K562 (cell line): ENCODE results near the gene PAN2. TPM values are rescaled to one million over a fixed set of nuclear protein-coding genes. Genes with fewer than 3 reads are reported as not detected.

Experiments
- ATAC-seq: fragments of 200-7000 bp; cut with Tn5 transposase; 3 replicates; pipeline ENCODE4 v1.9.1; 2020; ENCODE audit warnings: moderate library complexity
- BruUV-seq: library from RNA; stranded (reverse); fragments of 400-500 nt; replicated peaks from 2 replicates; lab custom pipeline; 2021; lab: Mats Ljungman, UMichigan
- CTCF ChIA-PET: fragments of 300-600 bp; formaldehyde crosslinking; extraction: SDS; loops from one replicate; lab custom pipeline; 2021; ENCODE audit warnings: low intra/inter-chr PET ratio; lab: Yijun Ruan, JAX
- POLR2A ChIA-PET: fragments of 300-600, 350-650 bp; sonication (Branson Sonifier 250); formaldehyde crosslinking; extraction: SDS; loops from one replicate; lab custom pipeline; 2021; ENCODE audit warnings: antibody characterized with exemption, inconsistent platforms; lab: Yijun Ruan, JAX
- DNase-seq, 4 experiments: peaks; one replicate each; pipeline versions ENCODE4 v3.0.0 to v3.0.0-alpha.2; 2011 to 2018; ENCODE audit warnings: low spot score in 3 of 4, mixed read lengths in 3 of 4; ENCODE audit errors: extremely low read depth in 1 of 4
- FAIRE-seq: peaks from 2 replicates; lab custom pipeline; 2011; peaks lifted over from hg19 to GRCh38; lab: Jason Lieb, UNC
- H2AFZ ChIP-seq: 2 replicates; pipeline ENCODE4 v1.6.0; 2011; ENCODE audit warnings: low read depth, low read length, control low read depth, inconsistent platforms
- H3K27ac ChIP-seq: fragments of 200-600 bp; 3 replicates; pipeline ENCODE4 v1.8.0; 2011; ENCODE audit warnings: low read depth, mild to moderate bottlenecking, control low read depth, inconsistent platforms, low read length, moderate library complexity, mixed read lengths; ENCODE audit errors: extremely low read depth
- H3K27me3 ChIP-seq, 2 experiments: fragments of 300-600 bp in 1 of 2; 2 replicates in 1 of 2; 3 replicates in 1 of 2; pipeline versions ENCODE4 v1.6.0 to v1.8.0; 2011; ENCODE audit warnings: inconsistent platforms in 2 of 2, low read length in 2 of 2, mild to moderate bottlenecking in 1 of 2, mixed read lengths in 1 of 2, moderate library complexity in 1 of 2; ENCODE audit not compliant: control insufficient read depth in 2 of 2, insufficient read depth in 2 of 2
- H3K36me3 ChIP-seq: fragments of 300-600 bp; 3 replicates; pipeline ENCODE4 v1.8.0; 2011; ENCODE audit warnings: mild to moderate bottlenecking, low read length, inconsistent platforms; ENCODE audit not compliant: control insufficient read depth, insufficient read depth
- H3K4me1 ChIP-seq, 2 experiments: fragments of 200-600 bp in 1 of 2; replicated peaks in 1 of 2; 2 replicates in 1 of 2; 3 replicates in 1 of 2; pipeline versions ENCODE4 v1.5.1 to v1.8.0; 2011; ENCODE audit warnings: inconsistent platforms in 2 of 2, low read length in 2 of 2, mild to moderate bottlenecking in 1 of 2, mixed read lengths in 1 of 2, moderate library complexity in 1 of 2; ENCODE audit not compliant: control insufficient read depth in 2 of 2, insufficient read depth in 2 of 2
- H3K4me2 ChIP-seq: 2 replicates; pipeline ENCODE4 v1.6.1; 2011; ENCODE audit warnings: low read length, control low read depth, inconsistent platforms, mixed read lengths; ENCODE audit not compliant: insufficient read depth
- H3K4me3 ChIP-seq: fragments of 200-600 bp; sonication (generic), shearing (Covaris generic); 2 replicates; pipeline ENCODE4 v1.5.1; 2016; ENCODE audit warnings: control low read depth, inconsistent platforms
- H3K79me2 ChIP-seq: fragments of 200-600 bp; 3 replicates; pipeline ENCODE4 v1.8.0; 2011; ENCODE audit warnings: low read length, inconsistent platforms; ENCODE audit not compliant: control insufficient read depth, insufficient read depth
- H3K9ac ChIP-seq, 2 experiments: 2 replicates each; pipeline versions ENCODE4 v1.6.0 to v1.6.1; 2011; ENCODE audit warnings: low read depth in 2 of 2, low read length in 2 of 2, control low read depth in 1 of 2, inconsistent platforms in 1 of 2, mild to moderate bottlenecking in 1 of 2, mixed read lengths in 1 of 2; ENCODE audit not compliant: insufficient read depth in 1 of 2
- H3K9me1 ChIP-seq: one replicate; pipeline ENCODE4 v1.6.0; 2011; ENCODE audit warnings: inconsistent platforms, mild to moderate bottlenecking, low read length, moderate library complexity; ENCODE audit not compliant: control insufficient read depth, insufficient read depth
- H3K9me3 ChIP-seq: replicated peaks from 2 replicates; pipeline ENCODE4 v1.5.1; 2011; ENCODE audit warnings: low read depth, low read length, inconsistent platforms; ENCODE audit not compliant: control insufficient read depth, insufficient read depth
- H4K20me1 ChIP-seq: replicated peaks from 2 replicates; pipeline ENCODE4 v1.6.1; 2011; ENCODE audit warnings: low read length, inconsistent platforms, mixed read lengths; ENCODE audit not compliant: control insufficient read depth, insufficient read depth
- CBFB ChIP-seq: sonication (generic); formaldehyde crosslinking; IDR thresholded peaks from 2 replicates; pipeline ENCODE4 v1.4.0; 2020; ENCODE audit warnings: mild to moderate bottlenecking, missing genetic modification reagents
- GTF2E2 ChIP-seq: fragments of 200-800 bp; sonication (Bioruptor generic); IDR thresholded peaks from 2 replicates; pipeline ENCODE4 v1.6.1; 2016; ENCODE audit warnings: missing genetic modification characterization, missing compliant biosample characterization
- KLF1 ChIP-seq: fragments of 450-650 bp; IDR thresholded peaks from 2 replicates; pipeline ENCODE4 v1.6.1; 2016; ENCODE audit warnings: missing genetic modification characterization, missing compliant biosample characterization
- NFIX ChIP-seq: fragments of 250-450 bp; sonication (Bioruptor Pico); IDR thresholded peaks from 2 replicates; pipeline ENCODE4 v1.4.0; 2020; ENCODE audit warnings: low read depth, mild to moderate bottlenecking, moderate library complexity
- NONO ChIP-seq, 2 experiments: fragments of 200-400 bp in 1 of 2; fragments of 450-650 bp in 1 of 2; formaldehyde crosslinking in 1 of 2; IDR thresholded peaks; 2 replicates each; pipeline ENCODE4 v1.6.1; 2017; ENCODE audit warnings: low read depth in 2 of 2, mild to moderate bottlenecking in 2 of 2, moderate library complexity in 2 of 2, low read length in 1 of 2
- RBM22 ChIP-seq: fragments of 200-400 bp; formaldehyde crosslinking; IDR thresholded peaks from 2 replicates; pipeline ENCODE4 v1.6.1; 2018; ENCODE audit warnings: low read length, low read depth; ENCODE audit not compliant: poor library complexity, severe bottlenecking
- SMAD4 ChIP-seq: fragments of 250-450 bp; sonication (Bioruptor Pico); conservative IDR thresholded peaks from 2 replicates; pipeline ENCODE4 v1.8.0; 2021; ENCODE audit warnings: inconsistent platforms, mild to moderate bottlenecking, moderate library complexity
- SMC3 ChIP-seq: conservative IDR thresholded peaks from 2 replicates; pipeline ENCODE4 v1.6.1; 2011; ENCODE audit warnings: low read depth, low read length, improper control_type of control experiment; ENCODE audit not compliant: insufficient read depth
- SPI1 ChIP-seq: IDR thresholded peaks from 2 replicates; pipeline ENCODE4 v1.6.1; 2011; ENCODE audit warnings: low read depth, low read length, control low read depth, borderline replicate concordance
- TCFL5 ChIP-seq: fragments of 250-450 bp; sonication (Bioruptor Pico); conservative IDR thresholded peaks from 2 replicates; pipeline ENCODE4 v1.6.1; 2021; ENCODE audit warnings: mild to moderate bottlenecking, moderate library complexity, matching md5 sums
- ZC3H8 ChIP-seq: fragments of 450-650 bp; IDR thresholded peaks from 2 replicates; pipeline ENCODE4 v1.6.1; 2017
- ZFP36 ChIP-seq: fragments of 150-350 bp; IDR thresholded peaks from 2 replicates; pipeline ENCODE4 v1.6.1; 2018; ENCODE audit warnings: low read length, low read depth; ENCODE audit not compliant: partially characterized antibody
- ZNF583 ChIP-seq: fragments of 250-450 bp; sonication (Bioruptor Pico); IDR thresholded peaks from 2 replicates; pipeline ENCODE4 v1.4.0; 2020
- WGBS: fragments of 100-300 bp; shearing (Covaris generic); methylation state at CpG from one replicate; pipeline ENCODE4 v1.1.6; 2016; ENCODE audit warnings: low coverage, mixed read lengths; ENCODE audit not compliant: insufficient coverage; ENCODE audit errors: missing lambda C conversion rate; 5-methylcytosine and 5-hydroxymethylcytosine counted together
- in situ Hi-C: fragments of 300-500 bp; cut with MboI; formaldehyde crosslinking; loops from 4 replicates; pipeline ENCODE4 v1.15.0; 2018; ENCODE audit warnings: inconsistent platforms, mixed read lengths
- intact Hi-C: fragments of 100-400 bp; cut with micrococcal nuclease; formaldehyde crosslinking; loops from 2 replicates; pipeline ENCODE4 v1.14.2; 2022
- polyA plus RNA-seq, 8 experiments: library from polyadenylated mRNA; depleted of rRNA in 4 of 8; stranded (reverse) in 5 of 8; unstranded in 3 of 8; fragments of >200 nt; fragmentation: Nextera tagmentation in 2 of 8; fragmentation: Illumina TruSeq in 1 of 8; extraction: Ambion mirVana in 2 of 8; extraction: Trizol in 1 of 8; gene quantifications; 2 replicates each; pipeline versions ENCODE4 v1.2.1 to v1.2.3, GENCODE V29; 2011 to 2014; ENCODE audit warnings: inconsistent platforms in 1 of 8, missing spikeins in 1 of 8
- total RNA-seq, 7 experiments: library from RNA; depleted of rRNA in 6 of 7; stranded (reverse); fragments of >200 nt in 6 of 7; fragmentation: Illumina TruSeq in 2 of 7; extraction: Trizol in 2 of 7; gene quantifications; 2 replicates each; pipeline versions ENCODE4 v1.2.1 to v1.2.3, GENCODE V29; 2011 to 2021; ENCODE audit warnings: low replicate concordance in 1 of 7
- TF ChIP-seq, protein P1 (sequence below): fragments of 450-650 bp; IDR thresholded peaks from 2 replicates; pipeline ENCODE4 v1.6.1; 2017; ENCODE audit warnings: mild to moderate bottlenecking, moderate library complexity
- TF ChIP-seq, protein P2 (sequence below): sonication (generic); formaldehyde crosslinking; IDR thresholded peaks from 2 replicates; pipeline ENCODE4 v1.8.1; 2023; ENCODE audit warnings: mild to moderate bottlenecking, missing genetic modification reagents

Gene PAN2
- total and polyA plus RNA-seq, 9 of the 15 experiments (the other 6 are each of a cell fraction or from before 2014, with no cell fraction given) = 15.0 to 66.1 (median 25.9) TPM

DNA sequence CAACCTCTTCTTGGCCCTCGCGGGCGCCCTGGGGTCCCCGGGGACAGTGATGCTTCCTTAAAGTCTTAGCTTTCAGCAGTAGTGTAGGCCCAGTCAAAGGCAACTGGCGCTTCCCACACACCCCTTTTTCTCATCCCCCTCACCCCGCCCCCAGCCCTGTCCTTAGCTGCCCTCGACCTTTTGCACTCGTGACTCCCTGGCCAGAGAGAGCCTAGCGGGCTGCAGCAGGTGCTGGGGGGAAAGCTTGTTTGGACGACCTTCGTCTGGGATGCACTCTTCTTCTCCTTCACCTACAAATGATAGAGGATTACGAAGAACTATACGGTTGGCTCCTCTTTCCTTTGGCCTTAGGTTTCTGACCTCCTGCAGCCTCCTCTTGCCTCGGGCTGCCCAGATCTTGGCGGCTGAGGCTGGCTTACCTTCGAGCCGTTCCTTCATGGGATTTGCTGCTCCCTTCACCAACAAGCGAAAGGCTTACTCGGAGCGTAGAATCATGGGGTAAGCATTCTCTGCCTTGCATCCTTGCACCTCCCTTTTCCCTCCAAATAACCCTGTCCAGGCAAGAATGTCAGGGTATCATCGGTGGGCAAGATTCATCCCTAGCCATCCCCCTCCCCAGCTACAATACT is 66.2 kb downstream of the PAN2 start (continued):
- TF ChIP-seq GTF2E2 (tag) = no peak
- TF ChIP-seq KLF1 = no peak

DNA sequence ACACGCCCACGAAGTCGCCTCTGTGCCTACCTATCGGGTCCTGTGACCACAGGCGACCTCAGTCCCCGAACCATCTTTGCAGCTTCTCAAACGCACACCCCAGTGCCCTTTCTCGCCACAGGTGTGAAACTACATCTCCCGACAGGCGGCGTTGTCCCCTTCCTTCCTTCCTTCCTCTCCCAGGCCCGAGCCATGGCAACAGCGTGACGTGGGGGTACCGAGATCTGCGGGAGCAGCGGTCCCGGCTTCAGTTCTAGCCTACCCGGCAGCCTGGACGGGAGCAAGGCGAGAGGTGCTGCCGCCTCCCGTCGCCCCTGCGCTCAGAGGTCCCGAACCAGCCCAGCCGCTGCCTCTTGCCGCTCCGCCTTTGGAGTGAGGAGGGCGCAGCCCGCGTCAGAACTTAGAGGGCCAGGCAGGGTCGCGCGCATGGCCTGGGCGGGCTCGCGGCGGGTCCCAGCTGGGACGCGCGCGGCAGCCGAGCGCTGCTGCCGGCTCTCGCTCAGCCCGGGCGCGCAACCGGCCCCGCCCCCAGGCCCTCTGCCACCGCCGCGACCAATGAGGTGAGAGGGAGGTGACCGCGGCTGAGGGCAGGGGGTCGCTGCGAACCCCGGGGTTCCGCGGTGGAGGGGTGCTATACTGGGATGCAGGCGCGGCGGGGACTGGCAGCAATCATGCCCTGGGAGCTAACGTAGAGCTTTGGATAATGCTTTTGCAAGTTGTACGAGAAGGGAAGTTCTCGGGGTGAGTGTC is 66.9 kb downstream of the PAN2 start, which contains the start of gene COQ10A:
Gene COQ10A (plus strand): TSS at position 250 of the 750 bp plus-strand sequence. CDS start 177 bp downstream, at position 427.
- under 1% methylated on average over 56 of the region's 68 CpGs for WGBS
- ATAC-seq (peak; percentile 93), FAIRE-seq (peak; percentile 86), DNase-seq (peak; percentile 92 to 95 (median 93))
- H3K4me1 ChIP-seq = peaks cover 11 to 19% of the 10 kb centered on the region in 2 experiments; a peak in 4 of 5 replicates
- no peaks in the 10 kb centered on the region for H4K20me1 ChIP-seq
- H3K79me2 ChIP-seq = no peaks in the 10 kb centered on the region
- no peaks in the 10 kb centered on the region for H3K27me3 ChIP-seq
- ChIA-PET CTCF (interaction anchor here (0.6 to 0.8 kb wide), 2 partner anchors 74 to 307 kb away, joined by 3 to 4 read pairs; no protein-coding TSS in a partner anchor), POLR2A (interaction anchor here (0.6 to 3.3 kb wide), 12 partner anchors 9 to 197 kb away, joined by 3 to 25 read pairs (median 6); partner anchors contain the start of genes ANKRD52, IL23A, RNF41 and SMARCC2)
- peak within 1 kb of the TSS; percentile 88 for H3K4me2 ChIP-seq
- no peaks in the 10 kb centered on the region for H3K9me3 ChIP-seq
- intact Hi-C loops (loop anchor here (2.0 kb wide), 2 partner anchors 34 to 42 kb away; partner anchors contain the start of genes CS and NABP2), in situ Hi-C loops (no loop called here)
- H3K9ac ChIP-seq = peak within 1 kb of the TSS; percentile 71 to 87
- no TSS peak for BruUV-seq
- no peaks in the 10 kb centered on the region for H3K9me1 ChIP-seq
- H3K27ac ChIP-seq = peak within 1 kb of the TSS; percentile 77
- H3K36me3 ChIP-seq = peaks cover 26% of the 10 kb centered on the region
- H2AFZ ChIP-seq = peak within 1 kb of the TSS; percentile 94
- H3K4me3 ChIP-seq = peak within 1 kb of the TSS; percentile 67
- TF ChIP-seq SMAD4 (CRISPR knock-in tag) (0 out of 2 replicates have a peak, but pooled peaks have one; percentile 60), ZNF583 (CRISPR knock-in tag) (peak; percentile 81), SMC3 (peak; percentile 24; the same call in 1 of the 2 replicates), ZC3H8 (no peak), ZFP36 (no peak), CBFB (0 out of 2 replicates have a peak, but pooled peaks have one; percentile 40), NONO (IDR thresholded peaks at IDR 0.05; ENCODE audit: low read depth in 2 of 2, low read length in 1 of 2) (peak in 1 of 2 experiments; percentile 63; a peak in 1 of 4 replicates), TCFL5 (CRISPR knock-in tag) (no peak), NFIX (CRISPR knock-in tag) (no peak), RBM22 (peak; percentile 64), SPI1 (peak; percentile 76)
- TF ChIP-seq, protein P1, sequence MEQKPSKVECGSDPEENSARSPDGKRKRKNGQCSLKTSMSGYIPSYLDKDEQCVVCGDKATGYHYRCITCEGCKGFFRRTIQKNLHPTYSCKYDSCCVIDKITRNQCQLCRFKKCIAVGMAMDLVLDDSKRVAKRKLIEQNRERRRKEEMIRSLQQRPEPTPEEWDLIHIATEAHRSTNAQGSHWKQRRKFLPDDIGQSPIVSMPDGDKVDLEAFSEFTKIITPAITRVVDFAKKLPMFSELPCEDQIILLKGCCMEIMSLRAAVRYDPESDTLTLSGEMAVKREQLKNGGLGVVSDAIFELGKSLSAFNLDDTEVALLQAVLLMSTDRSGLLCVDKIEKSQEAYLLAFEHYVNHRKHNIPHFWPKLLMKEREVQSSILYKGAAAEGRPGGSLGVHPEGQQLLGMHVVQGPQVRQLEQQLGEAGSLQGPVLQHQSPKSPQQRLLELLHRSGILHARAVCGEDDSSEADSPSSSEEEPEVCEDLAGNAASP = no peak
- TF ChIP-seq, protein P2, sequence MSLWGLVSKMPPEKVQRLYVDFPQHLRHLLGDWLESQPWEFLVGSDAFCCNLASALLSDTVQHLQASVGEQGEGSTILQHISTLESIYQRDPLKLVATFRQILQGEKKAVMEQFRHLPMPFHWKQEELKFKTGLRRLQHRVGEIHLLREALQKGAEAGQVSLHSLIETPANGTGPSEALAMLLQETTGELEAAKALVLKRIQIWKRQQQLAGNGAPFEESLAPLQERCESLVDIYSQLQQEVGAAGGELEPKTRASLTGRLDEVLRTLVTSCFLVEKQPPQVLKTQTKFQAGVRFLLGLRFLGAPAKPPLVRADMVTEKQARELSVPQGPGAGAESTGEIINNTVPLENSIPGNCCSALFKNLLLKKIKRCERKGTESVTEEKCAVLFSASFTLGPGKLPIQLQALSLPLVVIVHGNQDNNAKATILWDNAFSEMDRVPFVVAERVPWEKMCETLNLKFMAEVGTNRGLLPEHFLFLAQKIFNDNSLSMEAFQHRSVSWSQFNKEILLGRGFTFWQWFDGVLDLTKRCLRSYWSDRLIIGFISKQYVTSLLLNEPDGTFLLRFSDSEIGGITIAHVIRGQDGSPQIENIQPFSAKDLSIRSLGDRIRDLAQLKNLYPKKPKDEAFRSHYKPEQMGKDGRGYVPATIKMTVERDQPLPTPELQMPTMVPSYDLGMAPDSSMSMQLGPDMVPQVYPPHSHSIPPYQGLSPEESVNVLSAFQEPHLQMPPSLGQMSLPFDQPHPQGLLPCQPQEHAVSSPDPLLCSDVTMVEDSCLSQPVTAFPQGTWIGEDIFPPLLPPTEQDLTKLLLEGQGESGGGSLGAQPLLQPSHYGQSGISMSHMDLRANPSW (CRISPR knock-in tag) = no peak
